ENCODE results near the gene SPTBN5.

DNA sequence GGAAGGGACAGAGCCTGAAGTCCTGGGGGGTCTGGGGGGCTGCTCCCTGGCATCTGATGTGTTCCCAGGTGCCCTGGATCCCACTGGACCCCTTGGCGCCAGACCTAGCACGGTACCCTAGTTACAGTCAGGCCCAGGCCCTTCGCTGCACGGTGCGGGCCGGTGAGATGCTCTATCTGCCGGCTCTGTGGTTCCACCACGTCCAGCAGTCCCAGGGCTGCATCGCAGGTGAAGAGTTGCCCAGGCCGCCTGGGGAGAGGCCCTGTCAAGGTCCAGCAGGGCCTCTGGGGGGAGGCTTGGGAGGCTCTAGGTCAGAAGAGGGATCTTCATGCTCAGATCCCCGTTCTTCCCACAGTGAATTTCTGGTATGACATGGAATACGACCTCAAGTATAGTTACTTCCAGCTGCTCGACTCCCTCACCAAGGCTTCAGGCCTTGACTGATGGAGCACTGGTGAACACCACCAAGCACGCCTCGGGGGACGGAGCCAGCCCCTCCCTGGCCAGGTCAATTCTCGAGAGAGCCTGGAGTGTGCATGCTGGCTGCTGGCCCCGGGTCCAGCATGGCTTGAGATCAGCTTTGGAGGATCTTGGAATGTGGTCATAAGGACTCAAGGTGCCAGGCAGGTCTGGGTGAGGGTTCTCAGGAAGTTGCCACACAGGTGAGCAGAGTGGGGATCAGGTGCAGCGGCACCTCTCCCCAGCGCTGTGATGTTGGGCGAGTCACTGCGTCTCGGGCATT, 57.0 kb downstream of the SPTBN5 start:
- TF ChIP-seq BHLHE40 (IDR thresholded peaks at IDR 0.05; ENCODE audit: borderline replicate concordance in 1 of 2, low read depth in 2 of 2, low read length in 1 of 2) (no peak), EP300 (IDR thresholded peaks at IDR 0.05; ENCODE audit: borderline replicate concordance in 1 of 2, control insufficient read depth in 1 of 2, low read depth in 2 of 2, low read length in 2 of 2) (no peak), CTCF (IDR thresholded peaks at IDR 0.05 in 2 of 3, conservative IDR thresholded peaks at IDR 0.05 in 1 of 3; ENCODE audit: control insufficient read depth in 2 of 3, extremely low read depth in 1 of 3, insufficient read depth in 1 of 3, low read depth in 3 of 3, low read length in 3 of 3) (no peak), CREM (IDR thresholded peaks at IDR 0.05; ENCODE audit: low read depth) (no peak), POLR2A (IDR thresholded peaks at IDR 0.05; ENCODE audit: low read depth, low read length) (no peak), TAF1 (IDR thresholded peaks at IDR 0.05; ENCODE audit: borderline replicate concordance, low read depth, low read length) (no peak), NFIC (IDR thresholded peaks at IDR 0.05; ENCODE audit: low read depth, low read length) (no peak), HCFC1 (IDR thresholded peaks at IDR 0.05; ENCODE audit: low read length) (no peak), SUPT20H (IDR thresholded peaks at IDR 0.05; ENCODE audit: borderline replicate concordance, control insufficient read depth, low read depth, low read length) (no peak), PAX8 (IDR thresholded peaks at IDR 0.05) (no peak), MTA2 (IDR thresholded peaks at IDR 0.05; ENCODE audit: low read depth) (no peak), CEBPB (IDR thresholded peaks at IDR 0.05; ENCODE audit: borderline replicate concordance in 1 of 2, low read depth in 2 of 2, low read length in 2 of 2) (no peak)

All from GM12878 (cell line).